Inflammatory macrophage treated with lipopolysaccharide for 1 hour (primary cell): Measurements from ENCODE around the gene AVP.

ENCODE experiments used
- DNase-seq, 2 donors: peaks; one replicate each; pipeline ENCODE4 v3.0.0-alpha.2; 2020 to 2022

AVP gene

DNA sequence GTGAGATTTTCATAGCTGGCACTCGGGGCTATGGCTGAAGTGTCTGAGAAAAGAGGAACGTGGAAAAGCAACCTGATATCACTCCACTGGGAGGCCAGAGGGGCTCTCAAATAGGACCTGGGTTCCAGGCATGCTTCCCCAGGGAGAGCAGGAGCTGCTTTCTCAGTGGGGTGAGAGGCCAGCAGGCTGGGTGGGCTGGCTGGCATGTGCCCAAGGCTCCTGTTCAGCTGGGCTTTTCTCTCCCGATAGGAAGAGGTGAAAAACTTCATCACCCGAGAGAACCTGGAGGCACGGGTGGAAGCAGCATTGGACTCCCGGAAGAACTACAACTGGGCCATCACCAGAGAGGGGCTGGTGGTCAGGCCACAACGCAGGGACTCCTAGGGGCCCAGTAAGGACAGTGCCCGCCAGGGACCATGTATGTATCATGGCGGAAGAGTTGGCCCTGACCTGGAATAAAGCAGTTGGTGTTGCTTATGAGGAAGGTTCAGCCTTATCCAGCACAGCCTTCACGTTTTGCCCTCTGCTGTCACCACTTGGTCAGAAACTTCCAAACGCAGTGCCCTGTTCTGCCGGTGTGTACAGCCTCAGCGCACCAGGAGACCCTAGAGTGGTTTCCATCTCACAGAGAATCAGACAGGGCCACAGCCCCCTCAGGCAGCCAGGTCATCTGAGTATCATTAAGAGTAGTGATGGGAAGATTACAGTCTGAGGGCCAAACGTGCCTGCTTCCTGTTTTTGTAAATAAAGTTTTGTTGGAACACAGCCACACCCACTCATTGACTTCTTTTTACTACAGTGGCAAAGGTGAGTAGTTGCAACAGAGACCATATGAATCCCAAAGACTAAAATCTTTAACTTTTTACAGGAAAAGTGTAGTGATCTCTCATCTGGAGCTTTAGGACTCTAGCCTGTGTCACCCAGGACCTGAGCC, 36.8 kb downstream of the AVP start:
- DNase-seq = no peak

DNA sequence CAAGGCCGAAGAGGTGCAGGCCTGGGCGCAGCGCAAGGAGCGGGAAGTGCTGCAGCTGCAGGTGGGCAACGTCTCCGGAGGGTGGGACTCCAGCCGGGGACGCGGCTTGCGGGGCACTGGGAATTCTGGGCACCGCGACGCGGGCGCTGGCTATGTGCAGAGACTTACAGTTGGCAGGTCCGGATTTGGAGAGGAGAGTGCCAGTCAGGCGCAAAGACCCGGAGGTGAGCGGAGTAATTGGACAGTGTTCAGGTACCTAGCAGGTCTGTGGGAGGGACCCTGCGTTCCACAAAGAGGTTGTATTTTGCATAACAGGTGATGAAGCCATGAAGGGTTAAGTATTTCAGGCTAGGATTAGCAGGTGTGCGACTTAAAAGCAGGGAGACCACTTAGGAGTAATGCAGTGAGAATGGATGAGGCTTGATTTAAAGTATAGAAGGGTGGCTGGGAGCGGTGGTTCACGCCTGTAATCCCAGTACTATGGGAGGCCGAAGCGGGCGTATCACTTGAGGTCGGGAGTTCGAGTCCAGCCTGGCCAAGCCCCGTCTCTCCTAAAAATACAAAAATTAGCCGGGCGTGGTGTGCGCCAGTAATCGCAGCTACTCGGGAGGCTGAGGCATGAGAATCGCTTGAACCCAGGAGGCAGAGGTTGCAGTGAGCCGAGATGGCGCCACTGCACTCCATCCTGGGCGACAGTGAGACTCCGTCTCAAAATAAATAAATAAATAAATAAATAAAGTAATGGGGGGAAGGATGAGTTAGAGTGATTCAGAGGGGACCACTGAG, 37.7 kb downstream of the AVP start:
- no peak for DNase-seq

DNA sequence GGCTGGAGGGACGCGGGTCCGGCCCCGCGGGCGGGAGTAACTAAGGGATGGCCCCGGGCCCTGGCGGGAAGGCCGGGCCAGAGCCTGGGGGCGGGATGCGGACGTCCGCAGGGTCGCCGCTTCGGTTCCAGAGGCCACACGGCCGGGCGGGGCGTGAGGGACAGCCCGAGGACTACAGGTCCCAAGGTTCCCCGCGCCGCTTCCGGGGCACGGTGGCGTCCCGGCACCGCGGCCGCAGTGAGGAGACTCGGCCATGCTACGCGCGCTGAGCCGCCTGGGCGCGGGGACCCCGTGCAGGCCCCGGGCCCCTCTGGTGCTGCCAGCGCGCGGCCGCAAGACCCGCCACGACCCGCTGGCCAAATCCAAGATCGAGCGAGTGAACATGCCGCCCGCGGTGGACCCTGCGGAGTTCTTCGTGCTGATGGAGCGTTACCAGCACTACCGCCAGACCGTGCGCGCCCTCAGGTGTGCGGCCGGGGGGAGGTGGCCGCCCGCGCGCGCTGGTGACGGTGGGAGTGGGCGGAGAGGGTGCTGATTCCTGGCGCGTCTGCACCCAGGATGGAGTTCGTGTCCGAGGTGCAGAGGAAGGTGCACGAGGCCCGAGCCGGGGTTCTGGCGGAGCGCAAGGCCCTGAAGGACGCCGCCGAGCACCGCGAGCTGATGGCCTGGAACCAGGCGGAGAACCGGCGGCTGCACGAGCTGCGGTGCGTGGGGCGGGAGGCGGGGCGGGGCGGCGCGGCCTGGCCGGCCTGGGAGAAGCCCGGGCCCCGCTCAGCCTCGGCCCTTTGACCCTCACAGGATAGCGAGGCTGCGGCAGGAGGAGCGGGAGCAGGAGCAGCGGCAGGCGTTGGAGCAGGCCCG, 38.5 kb downstream of the AVP start, which contains the start of gene MRPS26:
Gene MRPS26 (plus strand): TSS at position 237 of the 861 bp plus-strand sequence. CDS start 17 bp downstream, at position 254.
- peak; percentile 82 to 83 for DNase-seq

DNA sequence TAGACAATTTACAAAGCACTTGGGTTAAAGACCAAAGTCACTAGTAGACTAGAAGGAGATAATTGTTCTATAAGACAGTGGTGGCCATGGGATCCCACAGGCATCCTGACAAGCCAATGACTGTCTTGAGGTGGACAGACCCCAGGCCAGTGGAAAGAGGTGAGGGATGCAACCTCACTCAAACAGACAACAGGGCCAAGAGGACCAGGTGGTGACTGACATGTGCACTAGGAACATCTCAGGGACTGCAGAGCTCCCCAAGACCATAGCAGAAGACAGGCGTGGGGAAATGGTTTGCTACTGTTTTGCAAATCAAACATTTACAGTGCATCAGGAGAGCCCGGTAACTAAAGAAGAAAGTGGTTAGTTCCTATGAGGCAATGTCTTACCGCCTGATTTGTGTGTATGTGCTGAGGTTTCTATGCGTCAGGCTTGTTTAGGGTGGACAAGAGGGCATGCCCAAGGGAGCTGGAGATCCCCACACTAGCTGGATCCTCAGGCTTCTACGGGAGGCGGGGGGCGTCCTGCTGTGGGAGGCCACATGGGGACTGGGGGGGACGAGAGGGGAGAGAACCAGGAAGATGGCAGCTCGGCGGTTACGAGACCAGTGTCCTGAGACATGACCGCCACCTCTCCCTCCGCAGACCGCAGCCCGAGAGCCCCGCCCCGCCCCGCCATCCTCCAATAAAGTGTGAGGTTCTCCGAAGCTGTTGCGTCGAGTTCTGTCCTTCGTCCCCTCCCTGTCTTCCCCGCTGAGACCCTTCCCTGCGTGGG, 39.3 kb downstream of the AVP start:
- peak; percentile 71 to 75 for DNase-seq

DNA sequence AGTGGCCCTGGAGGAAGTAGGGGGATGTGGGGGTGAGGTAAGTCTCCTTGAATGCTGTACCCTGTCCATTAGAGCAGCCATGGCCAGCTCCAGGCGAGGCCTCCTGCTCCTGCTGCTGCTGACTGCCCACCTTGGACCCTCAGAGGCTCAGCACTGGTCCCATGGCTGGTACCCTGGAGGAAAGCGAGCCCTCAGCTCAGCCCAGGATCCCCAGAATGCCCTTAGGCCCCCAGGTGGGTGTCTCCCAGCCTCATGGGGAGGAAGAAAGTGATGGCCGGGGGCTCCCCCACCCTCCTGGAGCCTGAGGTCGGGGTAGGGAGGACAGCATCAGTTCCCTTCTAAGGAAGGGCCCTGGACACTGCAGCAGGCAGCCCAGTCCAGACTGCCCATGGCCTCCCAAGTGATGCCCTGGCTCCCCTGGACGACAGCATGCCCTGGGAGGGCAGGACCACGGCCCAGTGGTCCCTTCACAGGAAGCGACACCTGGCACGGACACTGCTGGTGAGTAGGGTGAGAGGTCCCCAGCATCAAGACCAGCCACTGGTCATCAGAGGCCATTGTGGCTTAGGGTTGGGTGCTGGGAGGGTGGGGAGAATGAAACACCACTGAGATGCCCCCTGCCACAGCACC, 40.1 kb downstream of the AVP start:
- no peak for DNase-seq

DNA sequence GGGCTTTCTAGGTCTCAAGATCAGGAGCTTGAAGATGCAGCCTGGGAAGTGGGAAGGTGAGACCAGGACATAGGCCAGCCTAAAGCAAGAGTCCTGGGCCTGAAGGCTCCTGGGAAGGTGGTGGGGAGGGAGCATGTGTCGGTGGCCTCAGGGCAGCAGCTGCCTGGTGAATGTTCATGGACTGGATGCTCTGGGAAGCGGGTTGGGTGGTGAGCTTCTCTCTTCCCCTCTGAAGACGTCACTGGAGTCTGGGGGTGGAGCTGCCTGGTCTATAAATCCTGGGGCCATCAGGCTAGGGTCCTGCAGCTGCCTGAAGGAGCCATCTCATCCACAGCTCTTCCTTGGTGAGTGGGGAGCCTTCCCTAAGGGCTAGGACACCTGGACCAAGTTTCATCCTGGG, 41.2 kb downstream of the AVP start, which contains the start of gene GNRH2:
Gene GNRH2 (plus strand): TSS at position 301 of the 400 bp plus-strand sequence. CDS start 793 bp downstream, outside the sequence.
- no peak for DNase-seq

DNA sequence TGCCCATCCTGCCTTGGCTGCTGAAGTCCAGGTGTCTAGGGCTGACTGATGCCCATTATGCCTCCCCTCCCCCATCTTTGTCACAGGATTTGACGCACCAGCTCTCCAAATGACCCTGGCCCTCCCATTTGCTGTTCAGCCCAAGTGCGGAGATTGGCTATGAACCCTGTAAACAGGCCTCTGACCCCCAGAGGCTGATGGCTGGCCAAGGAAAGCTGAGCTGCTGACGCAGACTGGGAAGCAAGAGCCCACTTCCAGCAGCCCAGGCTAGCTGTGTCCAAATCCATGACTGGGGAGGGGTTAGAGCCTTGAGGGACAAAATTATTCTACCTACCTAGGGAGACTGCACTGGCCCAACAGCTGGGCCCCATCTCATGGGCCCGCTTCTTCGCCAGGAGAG, 41.9 kb downstream of the AVP start:
- DNase-seq = no peak

DNA sequence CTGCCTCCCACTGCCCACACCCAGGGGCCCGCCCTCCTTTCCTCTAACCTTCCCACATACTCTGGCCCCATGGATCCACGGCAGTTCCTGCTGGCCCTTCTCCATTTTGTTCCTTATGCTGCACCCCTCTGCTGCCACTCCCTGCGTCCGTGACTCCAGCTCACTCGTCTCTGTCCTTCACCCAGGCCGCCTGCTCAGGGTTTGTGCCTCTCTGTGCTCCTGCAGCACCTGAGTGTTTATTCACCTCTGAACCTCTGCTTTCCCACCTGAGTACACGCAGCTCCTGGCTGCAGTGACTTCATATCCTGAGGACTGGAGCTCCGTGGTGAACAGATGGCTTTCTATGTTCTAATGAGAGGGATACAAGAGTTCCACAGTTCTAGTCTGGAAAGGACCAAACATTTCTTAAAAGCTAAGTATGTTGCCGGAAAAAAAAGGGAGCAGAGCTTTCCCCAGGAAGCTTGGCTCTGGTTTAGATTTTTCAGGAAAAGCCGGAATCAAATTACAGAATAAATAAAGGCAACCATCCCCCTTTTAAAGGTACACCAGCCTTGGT, 42.6 kb downstream of the AVP start:
- DNase-seq = no peak

DNA sequence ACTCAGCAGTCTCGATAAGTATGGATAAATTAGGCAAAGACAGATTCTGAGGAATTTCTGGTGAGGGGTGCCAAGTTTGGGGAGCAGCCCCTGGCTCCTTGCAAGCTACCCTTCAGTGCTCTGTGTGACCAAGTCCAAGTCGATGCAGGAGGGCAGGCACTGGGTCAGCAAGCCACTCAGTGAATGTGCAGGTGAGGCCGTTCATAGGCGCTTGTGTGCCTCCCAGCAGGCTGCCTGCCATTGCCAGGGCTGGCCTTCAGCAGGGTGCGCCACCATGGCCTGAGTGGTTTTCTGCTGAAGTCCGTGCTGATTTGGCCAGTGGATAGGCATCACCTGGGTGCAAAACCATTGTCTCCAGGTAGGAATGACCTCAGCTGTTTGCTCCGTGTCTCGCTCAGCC, 44.4 kb downstream of the AVP start:
- DNase-seq = no peak

DNA sequence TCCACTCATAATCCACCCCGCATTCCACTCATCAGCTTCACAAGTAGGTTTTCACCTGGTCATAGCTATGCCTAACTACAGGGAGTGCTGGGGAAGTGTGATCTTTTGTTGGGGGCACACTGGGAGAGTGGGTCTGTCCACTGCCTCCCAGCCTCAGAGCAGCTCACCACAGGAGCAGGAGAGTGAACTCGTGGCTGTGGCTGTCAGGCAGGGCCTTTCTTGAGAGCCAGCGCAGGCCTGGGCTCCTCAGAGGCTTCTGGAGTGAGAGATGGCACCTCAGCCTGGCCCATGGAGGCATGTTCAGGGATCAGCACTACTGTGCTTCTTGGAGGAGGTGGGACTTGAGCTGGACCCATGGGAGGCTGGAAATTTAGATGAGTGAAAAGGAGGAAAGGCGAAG, 45.1 kb downstream of the AVP start:
- no peak for DNase-seq

DNA sequence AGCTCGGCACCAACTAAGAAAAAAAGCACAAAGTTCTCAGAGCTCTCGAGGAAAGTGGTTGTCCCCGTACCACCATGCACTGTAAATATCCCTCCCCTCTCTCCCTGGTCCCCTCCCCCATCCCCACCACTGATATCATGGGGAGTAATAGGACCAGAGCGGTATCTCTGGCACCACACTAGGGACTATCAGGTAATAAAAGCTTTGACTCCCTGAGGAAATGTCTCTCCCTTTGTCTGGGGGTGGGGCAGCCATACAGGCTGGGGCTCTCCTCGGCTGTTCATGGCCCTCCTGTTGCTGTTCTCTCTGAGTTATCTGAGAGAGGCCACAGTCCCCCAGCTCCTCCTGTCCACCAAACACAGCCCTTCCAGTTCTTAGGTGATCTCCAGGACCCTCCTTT, 46.1 kb downstream of the AVP start:
- no peak for DNase-seq

DNA sequence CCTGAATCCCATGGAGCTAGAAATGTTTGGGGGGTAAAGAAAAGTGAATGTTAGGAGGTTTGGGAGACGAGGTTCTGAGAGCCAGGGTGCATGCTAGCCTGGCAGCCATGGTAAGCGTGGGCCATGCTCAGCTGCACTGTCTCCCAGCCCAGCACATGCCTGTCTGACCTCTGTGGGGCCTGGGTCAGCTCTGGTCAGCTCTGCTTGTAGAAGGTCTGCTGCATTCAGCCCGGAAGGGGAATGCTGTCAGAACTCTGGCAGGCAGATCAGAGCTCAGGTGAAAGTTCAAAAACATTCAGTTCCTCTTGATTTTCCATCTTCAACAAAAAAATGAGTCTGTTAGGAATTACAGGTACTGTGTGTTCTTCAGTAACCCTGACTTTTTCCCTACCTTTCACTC, 46.9 kb downstream of the AVP start:
- no peak for DNase-seq

DNA sequence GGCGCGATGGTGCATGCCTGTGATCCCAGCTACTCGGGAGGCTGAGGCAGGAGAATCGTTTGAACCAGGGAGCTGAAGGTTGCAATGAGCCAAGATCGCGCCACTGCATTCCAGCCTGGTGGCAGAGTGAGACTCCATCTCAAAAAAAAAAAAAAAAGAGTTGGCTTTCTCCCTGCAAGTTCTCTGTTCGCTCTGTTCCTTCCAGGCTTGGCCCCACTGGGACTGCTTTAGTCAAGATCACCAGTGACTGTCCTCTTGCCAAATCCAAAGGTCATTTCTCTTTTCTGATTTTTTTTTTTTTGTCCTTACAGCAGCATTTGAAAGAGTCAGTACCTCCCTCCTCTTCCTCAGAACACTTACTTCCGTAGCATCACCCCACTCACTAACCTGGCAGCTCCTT, 51.9 kb downstream of the AVP start:
- no peak for DNase-seq
